Calu3 (cell line): ENCODE results near the gene NLGN1. TPM values are rescaled to one million over a fixed set of nuclear protein-coding genes. Genes with fewer than 3 reads are reported as not detected.

ENCODE experiments used
- BruUV-seq: library from RNA; stranded (reverse); fragments of 400-500 nt; replicated peaks from 2 replicates; lab custom pipeline; 2021; lab: Mats Ljungman, UMichigan
- CTCF ChIA-PET: fragments of 300-600 bp; sonication (Branson Sonifier 250); formaldehyde crosslinking; loops from one replicate; lab custom pipeline; 2022; ENCODE audit warnings: antibody characterized with exemption; lab: Charles Lee
- DNase-seq: peaks from one replicate; pipeline ENCODE4 v3.0.0; 2022
- H3K27ac Mint-ChIP-seq: one replicate; pipeline ENCODE4 v1.8.0; 2022; ENCODE audit warnings: mixed read lengths; ENCODE audit not compliant: unreplicated experiment
- H3K27me3 Mint-ChIP-seq: one replicate; pipeline ENCODE4 v1.8.0; 2022; ENCODE audit warnings: mixed read lengths; ENCODE audit not compliant: unreplicated experiment
- H3K36me3 Mint-ChIP-seq: one replicate; pipeline ENCODE4 v1.8.0; 2022; ENCODE audit warnings: mild to moderate bottlenecking, moderate library complexity, mixed read lengths; ENCODE audit not compliant: insufficient read depth, unreplicated experiment
- H3K4me1 Mint-ChIP-seq: one replicate; pipeline ENCODE4 v1.8.0; 2022; ENCODE audit warnings: mild to moderate bottlenecking, low read depth, mixed read lengths; ENCODE audit not compliant: unreplicated experiment
- H3K4me3 Mint-ChIP-seq: one replicate; pipeline ENCODE4 v1.8.0; 2022; ENCODE audit warnings: mild to moderate bottlenecking, low read depth, moderate library complexity, mixed read lengths; ENCODE audit not compliant: unreplicated experiment
- H3K9me3 Mint-ChIP-seq: one replicate; pipeline ENCODE4 v1.8.0; 2022; ENCODE audit warnings: low read depth, mixed read lengths; ENCODE audit not compliant: unreplicated experiment
- intact Hi-C: fragments of 100-400 bp; cut with micrococcal nuclease; formaldehyde crosslinking; loops from one replicate; pipeline ENCODE4 v1.10.0; 2022; ENCODE audit not compliant: unreplicated experiment
- total RNA-seq: library from RNA; stranded (reverse); gene quantifications from 2 replicates; pipeline ENCODE4 v1.2.3, GENCODE V29; 2022
- TF ChIP-seq, protein P1 (sequence below): fragments of 200-600 bp; IDR thresholded peaks from one replicate; pipeline ENCODE4 v1.8.0; 2022; ENCODE audit warnings: antibody characterized with exemption; ENCODE audit not compliant: unreplicated experiment

NLGN1 gene
- total RNA-seq, 1 experiment from 2014 or later, result 2.6 TPM

DNA sequence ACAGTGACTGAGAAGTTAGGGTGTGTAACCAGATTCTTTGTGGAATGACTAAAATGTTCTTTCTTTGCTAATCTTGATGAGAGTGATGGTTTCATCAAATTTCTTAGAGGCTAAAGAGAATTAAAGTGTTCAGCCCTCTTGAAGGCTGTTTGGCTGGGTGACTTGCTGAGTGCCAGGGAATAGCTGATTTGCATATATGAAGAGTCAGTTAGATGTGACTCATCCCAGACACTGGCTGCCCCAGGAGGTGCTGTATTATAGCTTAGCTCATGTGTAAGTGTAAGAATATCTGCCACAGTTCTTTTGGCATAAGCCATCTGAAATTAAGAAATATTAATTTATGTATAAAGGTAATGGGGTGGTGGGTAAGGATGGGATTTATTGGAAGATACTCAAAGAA is 535.1 kb downstream of the NLGN1 start:
- Mint-ChIP-seq H3K9me3 (no peaks in the 10 kb centered on the region), H3K4me3 (no peak overlapping the region), H3K27ac (no peak overlapping the region), H3K27me3 (no peaks in the 10 kb centered on the region), H3K36me3 (no peaks in the 10 kb centered on the region), H3K4me1 (peaks cover 9% of the 10 kb centered on the region)
- TF ChIP-seq, protein P1, sequence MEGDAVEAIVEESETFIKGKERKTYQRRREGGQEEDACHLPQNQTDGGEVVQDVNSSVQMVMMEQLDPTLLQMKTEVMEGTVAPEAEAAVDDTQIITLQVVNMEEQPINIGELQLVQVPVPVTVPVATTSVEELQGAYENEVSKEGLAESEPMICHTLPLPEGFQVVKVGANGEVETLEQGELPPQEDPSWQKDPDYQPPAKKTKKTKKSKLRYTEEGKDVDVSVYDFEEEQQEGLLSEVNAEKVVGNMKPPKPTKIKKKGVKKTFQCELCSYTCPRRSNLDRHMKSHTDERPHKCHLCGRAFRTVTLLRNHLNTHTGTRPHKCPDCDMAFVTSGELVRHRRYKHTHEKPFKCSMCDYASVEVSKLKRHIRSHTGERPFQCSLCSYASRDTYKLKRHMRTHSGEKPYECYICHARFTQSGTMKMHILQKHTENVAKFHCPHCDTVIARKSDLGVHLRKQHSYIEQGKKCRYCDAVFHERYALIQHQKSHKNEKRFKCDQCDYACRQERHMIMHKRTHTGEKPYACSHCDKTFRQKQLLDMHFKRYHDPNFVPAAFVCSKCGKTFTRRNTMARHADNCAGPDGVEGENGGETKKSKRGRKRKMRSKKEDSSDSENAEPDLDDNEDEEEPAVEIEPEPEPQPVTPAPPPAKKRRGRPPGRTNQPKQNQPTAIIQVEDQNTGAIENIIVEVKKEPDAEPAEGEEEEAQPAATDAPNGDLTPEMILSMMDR, result no peak
- CTCF ChIA-PET, result interaction anchor here (0.6 to 0.8 kb wide), 5 partner anchors 9 to 1520 kb away, joined by 3 read pairs; no protein-coding TSS in a partner anchor
- BruUV-seq, result no TSS peak
- DNase-seq, result peak; percentile 27
- intact Hi-C loops, result no loop called here

GRCh38 chr3:173933113-173933512 is 535.6 kb downstream of the NLGN1 start:
- CTCF ChIA-PET, result interaction anchor here (0.6 to 0.8 kb wide), 3 partner anchors 10 to 179 kb away, joined by 3 read pairs; no protein-coding TSS in a partner anchor
- no TSS peak for BruUV-seq
- no peaks in the 10 kb centered on the region for H3K27me3 Mint-ChIP-seq
- no peak for DNase-seq
- peaks cover 12% of the 10 kb centered on the region for H3K4me1 Mint-ChIP-seq
- H3K36me3 Mint-ChIP-seq, result no peaks in the 10 kb centered on the region
- no peak overlapping the region for H3K4me3 Mint-ChIP-seq
- intact Hi-C loops, result no loop called here
- TF ChIP-seq, protein P1, result no peak
- no peaks in the 10 kb centered on the region for H3K9me3 Mint-ChIP-seq
- no peak overlapping the region for H3K27ac Mint-ChIP-seq

- no peak overlapping the region for H3K4me3 Mint-ChIP-seq
- BruUV-seq, result no TSS peak
- intact Hi-C loops, result no loop called here
- no peaks in the 10 kb centered on the region for H3K9me3 Mint-ChIP-seq
- H3K27me3 Mint-ChIP-seq, result no peaks in the 10 kb centered on the region
- DNase-seq, result no peak
- TF ChIP-seq, protein P1, result no peak
- H3K4me1 Mint-ChIP-seq, result peaks cover 18% of the 10 kb centered on the region
- CTCF ChIA-PET, result no interaction called here
- H3K36me3 Mint-ChIP-seq, result no peaks in the 10 kb centered on the region
- H3K27ac Mint-ChIP-seq, result no peak overlapping the region
Measured at GRCh38 chr3:173936316-173936715, 538.8 kb downstream of the NLGN1 start.

DNA sequence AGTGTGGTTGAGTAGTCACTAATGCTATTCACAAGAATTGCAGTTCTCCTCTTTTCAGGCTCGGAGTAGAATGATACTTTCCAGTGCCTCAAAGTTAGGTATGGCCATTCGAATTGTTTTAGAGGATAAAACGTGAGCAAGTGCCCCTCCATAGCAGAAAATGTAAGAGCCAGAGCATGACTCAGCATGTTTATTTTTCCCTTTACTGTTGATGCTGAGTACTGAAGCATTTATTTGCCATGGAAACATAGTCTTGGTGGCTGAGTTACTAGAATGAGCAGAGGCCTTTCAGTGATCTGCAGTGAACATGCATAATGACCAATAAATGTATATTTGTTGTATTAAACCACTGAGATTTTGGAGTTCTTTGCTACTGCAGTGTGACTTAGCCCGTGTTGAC is 540.6 kb downstream of the NLGN1 start:
- no TSS peak for BruUV-seq
- CTCF ChIA-PET, result no interaction called here
- Mint-ChIP-seq H3K36me3 (no peaks in the 10 kb centered on the region), H3K4me3 (no peak overlapping the region), H3K4me1 (peaks cover 11% of the 10 kb centered on the region), H3K27ac (no peak overlapping the region), H3K27me3 (no peaks in the 10 kb centered on the region), H3K9me3 (no peaks in the 10 kb centered on the region)
- intact Hi-C loops, result loop anchor here (2.0 kb wide), 1 partner anchor 17 kb away; no protein-coding TSS in a partner anchor
- no peak for DNase-seq
- TF ChIP-seq, protein P1, result no peak
